Common myeloid progenitor, CD34-positive (primary cell): Measurements from ENCODE around the gene PKNOX2.

Source experiments
- CTCF ChIA-PET: fragments of 350-600 bp; sonication (Branson Sonifier 250); formaldehyde crosslinking; loops from one replicate; lab custom pipeline; 2021; ENCODE audit warnings: antibody characterized with exemption; lab: Charles Lee
- POLR2A ChIA-PET: fragments of 350-600 bp; sonication (Branson Sonifier 250); formaldehyde crosslinking; loops from one replicate; lab custom pipeline; 2021; ENCODE audit warnings: antibody characterized with exemption; lab: Charles Lee
- DNase-seq, 3 donors: peaks; one replicate each; pipeline versions ENCODE4 v3.0.0 to v3.0.0-alpha.2; 2013
- H3K27ac ChIP-seq, 2 experiments: 1 replicate in 1 of 2; 2 replicates in 1 of 2; pipeline ENCODE4 v1.7.0; 2013; ENCODE audit warnings: inconsistent platforms in 2 of 2, low read length in 2 of 2, mild to moderate bottlenecking in 2 of 2, low read depth in 1 of 2, moderate library complexity in 1 of 2; ENCODE audit not compliant: severe bottlenecking in 2 of 2, insufficient read depth in 1 of 2, poor library complexity in 1 of 2
- H3K27me3 ChIP-seq, 5 experiments: replicated peaks in 2 of 5; 1 replicate in 3 of 5; 2 replicates in 2 of 5; pipeline versions ENCODE4 v1.6.1 to v1.7.0; 2013; ENCODE audit warnings: low read length in 4 of 5, mild to moderate bottlenecking in 2 of 5, moderate library complexity in 2 of 5, inconsistent platforms in 1 of 5; ENCODE audit not compliant: insufficient read depth in 5 of 5, control insufficient read depth in 4 of 5
- H3K36me3 ChIP-seq, 4 experiments: 1 replicate in 2 of 4; 2 replicates in 2 of 4; pipeline versions ENCODE4 v1.6.1 to v1.7.0; 2013; ENCODE audit warnings: low read length in 3 of 4, control low read depth in 1 of 4, mild to moderate bottlenecking in 1 of 4; ENCODE audit not compliant: control insufficient read depth in 4 of 4, insufficient read depth in 4 of 4
- H3K4me1 ChIP-seq, 4 experiments: 1 replicate in 3 of 4; 2 replicates in 1 of 4; pipeline versions ENCODE4 v1.6.1 to v1.7.1; 2013; ENCODE audit warnings: low read length in 3 of 4, mild to moderate bottlenecking in 3 of 4, control low read depth in 1 of 4, inconsistent platforms in 1 of 4, moderate library complexity in 1 of 4; ENCODE audit not compliant: control insufficient read depth in 4 of 4, insufficient read depth in 4 of 4; ENCODE audit errors: control extremely low read depth in 1 of 4
- H3K4me3 ChIP-seq, 7 experiments: 1 replicate in 4 of 7; 2 replicates in 3 of 7; pipeline versions ENCODE4 v1.5.1 to v1.7.0; 2013; ENCODE audit warnings: mild to moderate bottlenecking in 7 of 7, low read length in 6 of 7, moderate library complexity in 6 of 7, inconsistent platforms in 2 of 7, low read depth in 2 of 7, control low read depth in 1 of 7; ENCODE audit not compliant: insufficient read depth in 4 of 7, control insufficient read depth in 1 of 7; ENCODE audit errors: extremely low read depth in 1 of 7
- H3K9me3 ChIP-seq, 5 experiments: 1 replicate in 4 of 5; 2 replicates in 1 of 5; pipeline versions ENCODE4 v1.6.1 to v1.7.1; 2013; ENCODE audit warnings: low read length in 4 of 5, mild to moderate bottlenecking in 2 of 5, inconsistent platforms in 1 of 5, low read depth in 1 of 5, moderate library complexity in 1 of 5; ENCODE audit not compliant: control insufficient read depth in 4 of 5, insufficient read depth in 2 of 5; ENCODE audit errors: control extremely low read depth in 1 of 5
- WGBS: methylation state at CpG from one replicate; pipeline ENCODE4 v1.1.5; 2013; ENCODE audit not compliant: insufficient coverage; 5-methylcytosine and 5-hydroxymethylcytosine counted together

The PKNOX2 gene

GRCh38 chr11:125404811-125405790, 240.6 kb downstream of the PKNOX2 start:
- Histone ChIP-seq H3K4me1 (peaks cover 0 to 2% (median 0%) of the 10 kb centered on the region in 4 experiments), H3K9me3 (no peaks in the 10 kb centered on the region), H3K4me3 (no peak overlapping the region), H3K27ac (no peak overlapping the region), H3K36me3 (no peaks in the 10 kb centered on the region), H3K27me3 (peaks cover 0 to 95% (median 39%) of the 10 kb centered on the region in 5 experiments)
- ChIA-PET POLR2A (no interaction called here), CTCF (interaction anchor here (0.7 to 1.9 kb wide), 8 partner anchors 8 to 444 kb away, joined by 3 to 5 read pairs (median 3); no protein-coding TSS in a partner anchor)
- DNase-seq = peak; percentile 38 to 59 (median 58)
- 13% methylated on average over 19 of the region's 22 CpGs for WGBS

GRCh38 chr11:125407046-125407445, 242.5 kb downstream of the PKNOX2 start:
- no peaks in the 10 kb centered on the region for H3K9me3 ChIP-seq
- peaks cover 0 to 93% (median 35%) of the 10 kb centered on the region in 5 experiments for H3K27me3 ChIP-seq
- no peak overlapping the region for H3K4me3 ChIP-seq
- peaks cover 0 to 2% (median 0%) of the 10 kb centered on the region in 4 experiments for H3K4me1 ChIP-seq
- DNase-seq = no peak
- CTCF ChIA-PET = no interaction called here
- WGBS = 100% methylated on average over 1 of the region's 2 CpGs
- no peak overlapping the region for H3K27ac ChIP-seq
- POLR2A ChIA-PET = no interaction called here
- H3K36me3 ChIP-seq = no peaks in the 10 kb centered on the region

GRCh38 chr11:125408311-125408711, 243.8 kb downstream of the PKNOX2 start:
- 77% methylated on average over 10 of the region's 12 CpGs for WGBS
- H3K9me3 ChIP-seq = no peaks in the 10 kb centered on the region
- no peak overlapping the region for H3K4me3 ChIP-seq
- ChIA-PET CTCF (interaction anchor here (0.9 to 1.4 kb wide), 2 partner anchors 14 to 21 kb away, joined by 3 to 5 read pairs; no protein-coding TSS in a partner anchor), POLR2A (no interaction called here)
- no peak for DNase-seq
- peaks cover 0 to 2% (median 0%) of the 10 kb centered on the region in 4 experiments for H3K4me1 ChIP-seq
- H3K27ac ChIP-seq = no peak overlapping the region
- peaks cover 0 to 84% (median 33%) of the 10 kb centered on the region in 5 experiments for H3K27me3 ChIP-seq
- no peaks in the 10 kb centered on the region for H3K36me3 ChIP-seq

- Histone ChIP-seq H3K27ac (no peak overlapping the region), H3K36me3 (no peaks in the 10 kb centered on the region), H3K4me1 (no peaks in the 10 kb centered on the region), H3K27me3 (peaks cover 0 to 69% (median 21%) of the 10 kb centered on the region in 5 experiments), H3K9me3 (no peaks in the 10 kb centered on the region), H3K4me3 (no peak overlapping the region)
- DNase-seq = no peak
- 45% methylated on average over 7 of the region's 12 CpGs for WGBS
- ChIA-PET POLR2A (no interaction called here), CTCF (no interaction called here)
Observed at GRCh38 chr11:125410091-125410490, 245.5 kb downstream of the PKNOX2 start.

- Histone ChIP-seq H3K36me3 (no peaks in the 10 kb centered on the region), H3K4me1 (no peaks in the 10 kb centered on the region), H3K4me3 (no peak overlapping the region), H3K9me3 (no peaks in the 10 kb centered on the region), H3K27me3 (peaks cover 0 to 49% (median 16%) of the 10 kb centered on the region in 5 experiments), H3K27ac (no peak overlapping the region)
- ChIA-PET CTCF (no interaction called here), POLR2A (no interaction called here)
- 97% methylated on average over 6 of the region's 7 CpGs for WGBS
- no peak for DNase-seq
Observed at GRCh38 chr11:125412177-125412496, 247.6 kb downstream of the PKNOX2 start.

- POLR2A ChIA-PET = no interaction called here
- CTCF ChIA-PET = interaction anchor here (1.4 to 2.0 kb wide), 2 partner anchors 7 to 10 kb away, joined by 3 to 4 read pairs; no protein-coding TSS in a partner anchor
- H3K27ac ChIP-seq = no peak overlapping the region
- no peak for DNase-seq
- no peaks in the 10 kb centered on the region for H3K36me3 ChIP-seq
- no peaks in the 10 kb centered on the region for H3K9me3 ChIP-seq
- no peaks in the 10 kb centered on the region for H3K4me1 ChIP-seq
- H3K27me3 ChIP-seq = peaks cover 0 to 45% (median 12%) of the 10 kb centered on the region in 5 experiments
- 100% methylated on average over 5 of the region's 7 CpGs for WGBS
- H3K4me3 ChIP-seq = no peak overlapping the region
Observed at GRCh38 chr11:125412509-125412908, 248.0 kb downstream of the PKNOX2 start.

GRCh38 chr11:125413226-125413625, 248.7 kb downstream of the PKNOX2 start:
- H3K27ac ChIP-seq = no peak overlapping the region
- no peak for DNase-seq
- 93% methylated on average over 7 of the region's 7 CpGs for WGBS
- H3K9me3 ChIP-seq = no peaks in the 10 kb centered on the region
- H3K36me3 ChIP-seq = no peaks in the 10 kb centered on the region
- H3K4me1 ChIP-seq = no peaks in the 10 kb centered on the region
- POLR2A ChIA-PET = no interaction called here
- H3K27me3 ChIP-seq = peaks cover 0 to 38% (median 12%) of the 10 kb centered on the region in 5 experiments
- H3K4me3 ChIP-seq = no peak overlapping the region
- CTCF ChIA-PET = interaction anchor here (0.6 to 2.7 kb wide), 5 partner anchors 8 to 197 kb away, joined by 3 to 9 read pairs (median 3); no protein-coding TSS in a partner anchor
